NCI-H128 (cell line): Measurements from ENCODE around the gene NRDC.
"Not testable (repeated sequence)": the region's sequence is repeated elsewhere in the genome, so short reads cannot be mapped to it uniquely, and the experiment has no call there.

Experiments used
- DNase-seq: peaks from one replicate; lab custom pipeline; 2025; ENCODE audit not compliant: unreplicated experiment; lab: John Stamatoyannopoulos, UW

NRDC gene

DNA sequence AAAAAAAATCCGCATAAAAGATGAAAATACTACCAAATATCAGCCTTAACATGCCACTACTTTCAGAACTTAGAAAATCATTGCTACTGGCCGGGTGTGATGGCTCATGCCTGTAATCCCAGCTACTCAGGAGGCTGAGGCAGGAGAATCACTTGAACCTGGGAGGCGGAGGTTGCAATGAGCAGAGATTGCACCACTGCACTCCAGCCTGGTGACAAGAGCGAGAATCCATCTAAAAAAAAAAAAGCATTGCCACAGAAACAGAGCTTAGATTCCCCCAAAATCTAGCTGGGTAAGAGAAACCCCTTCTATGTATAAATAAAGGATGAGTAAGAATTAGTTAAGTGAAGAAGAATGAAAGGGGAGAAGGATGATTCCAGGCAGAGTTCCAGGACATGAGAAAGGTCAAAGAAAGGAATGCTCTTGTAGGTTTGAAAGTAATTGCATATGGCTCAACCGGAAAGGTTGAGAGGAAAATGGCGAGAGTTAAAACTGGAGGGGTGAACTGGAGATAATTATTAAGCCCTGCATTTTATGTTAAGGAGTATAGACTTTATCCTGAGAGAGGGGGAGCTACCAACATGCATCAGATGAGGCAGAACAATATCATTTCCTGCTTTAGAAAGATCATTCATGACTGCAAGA, 19.7 kb upstream of the NRDC start:
- no peak for DNase-seq

DNA sequence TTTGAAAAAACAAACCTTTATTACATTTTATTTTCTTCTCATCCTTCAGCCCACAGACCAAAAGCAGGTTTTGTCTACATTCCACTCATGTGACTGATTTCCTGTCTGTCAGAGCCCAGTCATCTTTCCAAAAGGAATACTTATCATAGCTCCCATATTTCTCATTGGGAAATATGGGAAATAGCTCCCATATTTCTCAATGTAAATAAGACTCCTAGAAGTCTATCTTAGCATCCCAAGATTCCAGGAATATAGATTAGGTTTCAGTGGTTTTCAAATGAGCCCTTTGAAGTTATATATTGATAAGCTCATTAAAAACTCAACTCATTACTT, 19.1 kb upstream of the NRDC start:
- DNase-seq: no peak

DNA sequence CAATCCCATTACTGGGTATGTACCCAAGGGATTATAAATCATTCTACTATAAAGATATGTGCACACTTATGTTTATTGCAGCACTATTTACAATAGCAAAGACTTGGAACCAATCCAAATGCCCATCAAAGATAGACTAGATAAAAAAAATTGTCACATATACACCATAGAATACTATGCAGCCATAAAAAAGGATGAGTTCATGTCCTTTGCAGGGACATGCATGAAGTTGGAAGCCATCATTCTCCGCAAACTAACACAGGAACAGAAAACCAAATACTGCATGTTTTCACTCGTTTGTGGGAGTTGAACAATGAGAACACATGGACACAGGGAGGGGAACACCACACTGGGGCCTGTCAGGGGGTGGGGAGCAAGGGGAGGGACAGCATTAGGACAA, 16.2 kb upstream of the NRDC start:
- not testable (repeated sequence) for DNase-seq

DNA sequence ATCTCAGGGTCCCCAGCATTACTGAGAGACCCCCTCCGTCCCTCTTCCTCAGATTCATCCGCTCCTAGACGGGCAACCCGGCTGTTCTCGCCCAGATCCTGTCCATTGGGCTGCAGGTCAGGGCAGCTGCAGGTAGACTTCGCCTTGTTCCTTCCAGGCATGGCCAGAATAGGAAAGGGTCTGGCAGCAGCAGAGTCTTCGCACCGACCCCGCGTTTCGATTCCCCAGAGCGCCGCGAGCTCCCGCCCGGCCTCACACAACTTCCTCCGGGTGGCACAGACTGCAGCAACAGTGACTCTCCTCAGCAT, 265 bp downstream of the NRDC start:
- DNase-seq: no peak

DNA sequence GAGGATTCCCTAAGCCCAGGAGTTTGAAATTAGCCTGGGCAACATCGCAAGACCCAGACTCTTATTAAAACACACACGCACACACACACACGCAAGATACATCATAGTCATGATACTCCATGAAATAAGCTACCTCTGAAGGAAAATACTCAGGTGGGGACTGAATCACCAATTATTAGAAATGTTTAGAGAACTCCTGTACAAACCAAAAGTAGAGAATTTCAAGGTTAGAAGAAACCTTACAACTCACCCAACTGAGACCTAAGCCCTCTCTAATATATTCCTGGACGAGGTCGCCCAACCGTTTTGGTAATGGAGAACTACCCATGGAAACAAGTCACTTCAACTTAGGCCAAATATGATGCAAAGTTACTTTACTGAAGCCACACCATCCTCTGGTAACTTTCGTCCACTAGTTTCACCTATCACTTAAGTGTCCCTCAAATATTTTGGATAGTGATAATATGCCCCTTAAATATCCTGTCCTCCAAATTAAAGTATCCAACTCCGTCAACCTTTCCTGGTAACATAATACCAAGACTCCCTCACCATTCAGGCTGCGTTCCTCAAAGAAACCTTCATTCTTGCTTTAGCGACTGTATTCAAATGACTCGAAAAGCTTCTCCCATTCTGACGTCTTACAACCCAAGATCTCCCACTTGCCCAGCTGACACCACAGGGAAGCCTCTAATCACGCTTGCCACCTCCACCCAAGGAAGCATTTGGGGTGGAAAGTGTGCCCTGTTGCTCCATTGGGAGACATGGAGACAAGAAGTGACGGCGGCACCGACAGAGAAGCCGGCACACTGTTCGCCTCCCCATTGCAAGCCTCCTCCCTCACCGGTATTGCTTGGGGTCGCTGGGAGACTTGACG, 856 bp downstream of the NRDC start:
- DNase-seq: no peak

DNA sequence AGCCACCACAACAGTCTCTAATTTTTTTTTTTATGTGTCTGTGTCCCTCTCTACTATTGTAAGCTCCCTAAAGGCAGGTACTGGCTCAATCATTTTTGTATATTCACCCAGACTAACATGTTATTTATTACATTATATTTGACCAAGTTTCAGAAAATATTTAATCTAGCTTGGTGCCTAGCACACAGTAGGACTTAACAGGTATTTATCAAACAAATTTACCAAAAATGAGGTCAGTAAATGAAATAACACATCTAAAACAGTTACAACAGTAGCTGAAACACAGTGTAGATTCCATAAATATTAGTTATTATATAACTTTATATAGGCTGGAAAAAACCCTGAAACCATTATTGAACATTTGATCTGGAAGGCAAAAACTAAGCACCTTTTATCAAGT, 2.7 kb downstream of the NRDC start:
- DNase-seq: no peak

DNA sequence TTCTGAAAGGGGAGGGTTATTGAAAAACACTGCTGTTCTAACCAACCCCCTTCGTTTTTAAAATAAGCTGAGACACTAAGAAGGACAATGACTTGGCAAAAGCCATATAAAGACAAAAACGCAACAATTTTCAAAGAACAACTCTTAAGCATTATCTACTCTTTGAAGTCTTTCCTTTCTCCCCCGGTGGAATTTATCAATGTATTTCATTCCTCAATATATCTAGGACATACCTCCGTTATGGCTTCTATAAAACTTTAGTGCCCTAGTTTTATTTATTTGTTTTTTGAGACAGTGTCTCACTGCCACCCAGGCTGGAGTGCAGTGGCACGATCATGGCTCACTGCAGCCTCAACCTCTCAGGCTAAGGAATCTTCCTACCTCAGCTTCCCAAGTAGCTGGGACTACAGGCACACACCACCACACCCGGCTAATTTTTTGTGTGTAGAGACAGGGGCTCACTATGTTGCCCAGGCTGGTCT, 3.2 kb downstream of the NRDC start:
- DNase-seq: no peak

DNA sequence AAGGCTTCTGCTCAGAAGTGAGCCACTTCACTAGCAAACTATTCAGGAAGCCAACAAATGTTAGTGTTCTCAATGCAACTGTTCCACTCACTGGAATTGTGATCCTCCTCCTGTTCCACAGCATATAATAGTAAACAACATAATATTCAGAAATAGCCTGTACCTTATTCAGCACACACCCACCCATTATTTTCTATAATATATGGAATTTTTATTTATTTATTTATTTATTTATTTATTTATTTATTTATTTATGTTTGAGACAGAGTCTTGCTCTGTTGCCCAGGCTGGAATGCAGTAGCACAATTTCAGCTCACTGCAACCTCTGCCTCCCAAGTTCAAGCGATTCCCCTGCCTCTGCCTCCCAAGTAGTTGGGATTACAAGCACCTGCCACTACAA, 5.3 kb downstream of the NRDC start:
- not testable (repeated sequence) for DNase-seq

DNA sequence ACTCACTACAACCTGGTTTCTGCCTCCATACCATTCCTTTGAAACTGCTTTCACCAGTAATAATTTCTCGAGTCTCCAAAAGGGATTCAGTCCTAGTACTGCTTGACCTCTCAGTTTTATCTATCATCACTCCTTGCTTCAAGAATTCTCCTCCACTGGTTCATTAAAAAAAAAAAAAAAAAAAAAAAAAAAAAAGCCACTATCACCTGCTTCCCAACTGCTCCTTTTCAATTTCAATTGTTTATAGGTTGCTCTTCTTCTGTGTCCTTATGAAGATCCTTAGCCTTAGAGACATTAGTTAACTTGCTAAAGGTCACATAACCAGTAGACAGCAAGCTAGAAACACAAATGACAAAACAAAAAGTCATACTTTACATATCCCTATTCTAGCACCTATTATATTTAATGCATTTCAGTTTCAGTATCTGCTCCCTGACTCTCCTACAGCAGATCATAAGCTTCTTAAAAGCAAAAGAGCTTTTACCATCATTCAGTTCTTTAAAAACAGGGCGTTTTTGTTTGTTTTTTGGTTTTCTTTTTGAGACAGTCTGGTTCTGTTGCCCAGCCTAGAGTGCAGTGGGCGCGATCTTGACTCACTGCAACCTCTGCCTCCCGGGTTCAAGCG, 7.1 kb downstream of the NRDC start:
- DNase-seq: no peak

DNA sequence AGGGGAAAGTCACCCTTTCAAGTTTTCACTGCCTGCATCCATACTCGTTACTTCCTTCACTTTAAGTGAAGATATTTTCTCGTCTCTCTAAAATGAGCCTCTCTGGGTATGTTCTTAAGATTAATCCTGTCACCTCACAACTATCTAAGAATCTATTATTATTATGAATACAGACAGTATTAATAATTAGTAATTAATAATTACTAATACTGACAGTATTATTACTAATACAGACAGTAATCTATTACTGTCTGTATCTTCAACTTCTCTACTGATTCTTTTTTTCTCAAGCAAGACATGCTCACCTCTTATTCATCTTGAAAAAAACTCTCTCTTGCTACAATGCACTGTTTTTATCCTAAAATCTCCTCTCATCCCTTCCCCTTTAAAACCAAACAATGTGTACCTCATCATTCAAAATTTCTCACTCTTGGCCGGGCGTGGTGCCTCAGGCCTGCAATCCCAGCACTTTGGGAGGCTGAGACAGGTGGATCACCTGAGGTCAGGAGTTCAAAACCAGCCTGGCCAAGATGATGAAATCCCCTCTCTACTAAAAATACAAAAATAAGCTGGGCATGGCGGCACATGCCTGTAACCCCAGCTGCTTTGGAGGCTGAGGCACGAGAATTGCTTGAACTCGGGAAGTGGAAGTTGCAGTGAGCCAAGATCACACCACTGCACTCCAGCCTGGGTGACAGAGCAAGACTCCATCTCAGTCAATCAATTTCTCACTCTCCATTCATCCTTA, 7.8 kb downstream of the NRDC start:
- no peak for DNase-seq

DNA sequence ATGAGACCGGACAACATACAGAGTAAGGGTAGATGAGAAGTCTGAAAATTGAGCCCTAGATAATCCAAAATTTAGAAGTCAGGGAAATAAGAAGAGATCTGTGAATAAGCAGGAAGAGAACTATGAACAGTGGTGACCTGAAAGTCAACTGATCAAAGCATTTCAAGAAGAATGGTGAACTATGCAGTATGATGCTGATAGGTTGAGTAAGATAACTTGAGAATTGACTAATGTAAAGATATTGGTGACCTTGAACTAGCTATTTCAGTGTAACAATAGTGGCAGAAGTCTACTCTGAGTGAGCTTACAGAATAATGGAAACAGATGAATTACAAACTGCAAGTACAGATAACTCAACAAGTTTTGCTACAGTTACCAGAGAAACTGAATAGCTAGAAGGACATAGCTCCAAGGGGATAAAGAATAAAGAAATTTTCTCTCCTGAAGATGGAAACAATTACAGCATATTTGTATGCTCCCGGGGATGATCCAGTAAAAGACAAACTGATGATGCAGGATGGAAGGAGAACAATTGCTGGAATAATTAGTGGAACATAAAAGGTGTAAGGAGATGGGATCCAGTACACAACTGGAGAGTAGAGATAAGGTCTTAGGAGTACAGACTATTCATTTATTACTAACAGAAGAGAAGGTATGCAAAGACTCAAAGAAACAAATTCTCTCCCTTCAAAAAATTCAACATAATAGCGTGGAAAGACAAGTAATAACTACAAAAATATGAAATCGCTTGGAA, 10.9 kb downstream of the NRDC start:
- no peak for DNase-seq

DNA sequence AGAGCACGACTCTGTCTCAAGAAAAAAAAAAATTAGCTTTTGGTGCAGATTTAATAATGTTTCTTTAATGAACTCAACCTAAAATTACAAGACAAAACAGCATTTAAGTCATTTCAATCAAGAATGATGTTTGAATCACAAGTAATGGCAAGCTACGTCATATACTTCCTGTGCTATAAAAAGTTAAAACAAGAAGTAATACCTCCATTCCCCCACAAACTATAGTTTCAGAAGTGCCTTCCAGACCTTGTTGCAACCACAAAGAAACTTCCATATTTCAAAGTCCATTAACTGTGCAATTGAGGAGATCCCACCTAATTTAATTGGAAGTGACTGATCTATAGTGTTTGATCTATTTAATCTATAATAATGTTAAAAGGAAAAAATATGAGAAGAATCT, 15.1 kb downstream of the NRDC start:
- DNase-seq: no peak

DNA sequence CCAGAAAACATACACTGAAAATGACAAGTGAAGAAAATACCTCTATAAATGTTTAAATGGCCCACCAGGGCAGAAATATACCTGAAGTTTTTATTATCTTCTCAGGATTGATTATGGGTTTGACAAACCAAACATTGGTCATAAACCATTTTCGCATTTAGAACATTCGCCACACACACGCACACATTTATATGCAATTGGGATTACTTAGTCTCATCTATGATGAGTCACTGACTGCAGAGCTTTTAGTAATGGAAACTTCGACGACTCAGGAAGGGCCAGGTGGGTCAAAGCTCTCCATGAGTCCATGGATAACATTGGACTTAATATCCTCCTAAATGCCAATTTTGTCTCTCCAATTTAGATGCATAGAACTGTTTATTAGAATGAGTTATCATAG, 16.9 kb downstream of the NRDC start:
- DNase-seq: no peak

DNA sequence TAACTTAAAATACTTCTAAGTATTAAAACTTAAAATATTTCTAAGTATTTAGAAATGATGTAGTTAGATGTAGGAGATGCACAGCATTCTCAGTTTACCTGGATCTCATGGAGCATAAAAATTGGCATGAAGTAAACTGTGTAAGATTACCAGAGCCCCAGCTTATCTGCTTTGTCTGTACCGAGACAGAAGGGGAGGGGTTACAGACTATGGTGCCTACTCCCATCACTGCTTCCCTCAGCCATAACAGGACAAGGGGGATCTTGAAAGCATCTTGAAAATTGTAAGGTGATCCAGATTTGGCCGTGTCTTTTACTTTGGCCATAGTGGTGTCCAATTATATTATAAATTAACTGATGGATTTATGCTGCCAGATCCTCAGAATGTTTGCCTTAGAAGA, 18.8 kb downstream of the NRDC start:
- no peak for DNase-seq

DNA sequence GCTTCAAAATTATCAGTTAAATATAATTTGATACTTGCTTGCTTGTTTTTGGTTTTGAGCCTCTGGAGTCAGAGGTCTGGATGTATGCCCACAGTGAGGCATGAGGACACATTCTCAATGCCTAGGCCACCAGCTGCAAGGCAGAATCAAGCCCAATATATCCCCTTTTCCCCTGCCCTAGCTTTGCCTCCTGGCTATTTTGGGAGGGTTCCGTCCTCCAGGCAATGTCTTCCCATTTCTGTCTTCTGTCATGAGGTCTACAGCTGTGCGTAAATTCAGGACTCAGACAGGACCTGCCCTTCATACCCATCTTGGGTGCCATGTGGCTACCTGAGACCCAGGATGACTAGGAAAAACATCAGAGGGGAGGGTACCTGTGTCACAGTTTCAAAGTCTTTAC, 19.2 kb downstream of the NRDC start:
- DNase-seq: no peak

DNA sequence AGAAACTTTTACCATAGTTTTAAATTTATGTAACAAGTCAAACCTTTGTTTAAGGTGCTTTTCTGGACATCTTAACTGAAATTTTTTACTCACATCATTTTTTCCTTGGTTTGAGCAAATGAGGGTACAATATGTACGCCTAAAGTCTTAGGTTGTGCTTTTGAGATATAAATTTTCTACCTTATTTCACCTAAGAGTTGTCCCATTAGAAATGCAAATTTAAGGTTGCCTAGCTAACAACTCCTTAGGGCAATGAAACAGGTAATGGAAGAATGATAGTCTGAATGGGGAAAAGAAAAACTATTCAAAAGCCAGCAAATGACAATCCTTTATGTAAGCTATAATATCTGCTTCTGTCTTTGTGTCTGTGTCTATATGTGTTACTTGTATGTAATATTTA, 19.6 kb downstream of the NRDC start:
- no peak for DNase-seq

DNA sequence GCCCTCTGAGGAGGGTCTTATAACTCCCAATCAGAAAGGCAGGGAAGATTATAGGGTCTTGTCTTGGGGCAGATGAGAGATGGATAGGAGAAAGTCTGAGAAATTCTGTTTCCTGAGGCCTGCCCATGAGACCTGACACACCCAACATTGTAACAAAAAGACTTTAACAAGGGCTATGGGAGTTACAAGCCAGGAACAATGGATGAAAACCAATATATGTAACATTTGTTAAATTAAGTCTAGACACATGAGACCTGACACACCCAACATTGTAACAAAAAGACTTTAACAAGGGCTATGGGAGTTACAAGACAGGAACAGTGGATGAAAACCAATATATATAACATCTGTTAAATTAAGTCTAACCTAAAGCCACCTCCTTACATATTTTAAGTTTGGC, 21.8 kb downstream of the NRDC start:
- DNase-seq: no peak

DNA sequence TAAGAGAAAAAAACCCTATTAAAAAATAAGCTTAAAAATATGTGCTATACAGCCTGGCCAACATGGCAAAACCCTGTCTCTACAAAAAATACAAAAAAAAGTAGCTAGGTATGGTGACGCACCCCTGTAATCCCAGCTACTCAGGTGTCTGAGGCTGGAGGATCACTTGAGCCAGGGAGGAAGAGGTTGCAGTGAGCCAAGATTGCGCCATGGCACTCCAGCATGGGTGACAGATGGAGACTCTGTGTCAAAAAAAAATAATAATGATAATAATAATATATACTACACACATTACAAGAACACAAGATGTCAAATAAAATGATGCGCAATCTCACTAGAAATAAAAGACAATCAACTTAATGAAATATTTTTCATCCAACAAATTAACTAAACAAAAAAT, 22.9 kb downstream of the NRDC start:
- DNase-seq: no peak

DNA sequence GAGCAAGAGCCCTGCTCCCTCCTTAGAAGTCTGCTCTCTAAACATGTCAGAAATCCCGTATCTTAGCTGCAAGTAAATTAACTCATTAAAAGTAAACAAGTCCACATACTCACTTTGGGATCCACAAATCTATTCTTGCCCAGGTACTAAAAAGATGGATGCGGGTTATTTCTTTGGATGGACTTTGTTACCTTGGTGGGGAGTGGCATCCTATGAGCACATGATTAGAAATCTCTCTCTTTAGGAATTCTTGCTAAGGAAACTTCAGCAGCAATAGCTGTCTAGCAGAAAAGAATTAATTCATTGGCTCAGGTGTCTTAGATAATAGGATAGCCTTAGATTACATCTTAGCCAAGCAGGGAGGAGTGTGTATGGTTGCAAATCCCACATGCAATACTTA, 25.2 kb downstream of the NRDC start:
- no peak for DNase-seq

DNA sequence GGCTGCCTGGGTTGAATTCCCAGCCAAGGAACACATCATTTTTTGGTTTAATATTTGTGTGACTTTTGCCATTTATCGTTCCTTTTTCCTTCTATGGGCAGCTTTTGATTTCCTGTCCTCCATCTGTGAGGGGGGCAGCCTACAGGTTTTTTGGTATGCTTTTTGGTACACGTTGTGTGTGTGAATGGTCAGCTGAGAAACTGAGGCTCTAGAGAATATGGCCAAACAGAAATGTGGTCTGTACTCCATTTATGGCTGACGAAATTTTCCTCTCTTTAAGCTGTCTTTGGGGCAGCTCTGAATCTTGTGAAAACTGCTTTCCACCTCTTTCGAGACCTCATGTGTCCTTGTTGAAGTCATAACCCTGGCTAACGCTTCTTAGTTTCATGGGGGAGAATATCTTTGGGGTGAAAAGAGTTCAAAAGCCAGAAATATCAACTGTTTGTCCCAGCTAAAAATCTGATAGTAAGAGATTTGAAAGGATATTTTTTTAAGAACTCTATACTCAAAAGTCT, 26.6 kb downstream of the NRDC start:
- DNase-seq: no peak
